Lung microvascular endothelial cell (primary cell): ENCODE results near the gene RIMBP2. TPM values are rescaled to one million over a fixed set of nuclear protein-coding genes. Genes with fewer than 3 reads are reported as not detected.

Experiments
- DNase-seq, 2 donors: peaks; one replicate each; pipeline versions ENCODE4 v3.0.0 to v3.0.0-alpha.2; 2010; ENCODE audit warnings: low read depth in 2 of 2
- total RNA-seq: library from RNA; depleted of rRNA; stranded (reverse); fragments of >200 nt; gene quantifications from 2 replicates; pipeline ENCODE4 v1.2.1, GENCODE V29; 2014

Gene RIMBP2
- total RNA-seq, 1 donor from 2014 or later: not detected

- DNase-seq: no peak
Measured at GRCh38 chr12:130463818-130464670, 252.1 kb downstream of the RIMBP2 start.

- no peak for DNase-seq
Measured at GRCh38 chr12:130463275-130463658, 252.8 kb downstream of the RIMBP2 start.

- no peak for DNase-seq
Measured at GRCh38 chr12:130462558-130463274, 253.4 kb downstream of the RIMBP2 start.

GRCh38 chr12:130461839-130462557 lies 254.1 kb downstream of the RIMBP2 start:
- no peak for DNase-seq

GRCh38 chr12:130461447-130461815 lies 254.7 kb downstream of the RIMBP2 start:
- DNase-seq: no peak

GRCh38 chr12:130460611-130461446 lies 255.3 kb downstream of the RIMBP2 start:
- DNase-seq: no peak

- DNase-seq: no peak
Measured at GRCh38 chr12:130459916-130460315, 256.2 kb downstream of the RIMBP2 start.

- no peak for DNase-seq
Measured at GRCh38 chr12:130458341-130458740, 257.8 kb downstream of the RIMBP2 start.

GRCh38 chr12:130457215-130457614 lies 258.9 kb downstream of the RIMBP2 start:
- no peak for DNase-seq

GRCh38 chr12:130456375-130457199 lies 259.5 kb downstream of the RIMBP2 start:
- DNase-seq: no peak

- no peak for DNase-seq
Measured at GRCh38 chr12:130455161-130455560, 260.9 kb downstream of the RIMBP2 start.

GRCh38 chr12:130454296-130454695 lies 261.8 kb downstream of the RIMBP2 start:
- no peak for DNase-seq

GRCh38 chr12:130452546-130452945 lies 263.6 kb downstream of the RIMBP2 start:
- no peak for DNase-seq

- no peak for DNase-seq
Measured at GRCh38 chr12:130451001-130451930, 264.8 kb downstream of the RIMBP2 start.

- DNase-seq: no peak
Measured at GRCh38 chr12:130449291-130449690, 266.8 kb downstream of the RIMBP2 start.

GRCh38 chr12:130448044-130448821 lies 267.9 kb downstream of the RIMBP2 start:
- no peak for DNase-seq

GRCh38 chr12:130447655-130447965 lies 268.5 kb downstream of the RIMBP2 start:
- DNase-seq: no peak

- DNase-seq: no peak
Measured at GRCh38 chr12:130446846-130447654, 269.0 kb downstream of the RIMBP2 start.
